ENCODE measurements around the gene VSTM2B.
"Not testable (repeated sequence)": the region's sequence is repeated elsewhere in the genome, so short reads cannot be mapped to it uniquely, and the experiment has no call there.

Gene VSTM2B

GRCh38 chr19:29548483-29549085 lies 22.8 kb downstream of the VSTM2B start:
- DNase-seq: no peak

GRCh38 chr19:29549105-29550070 lies 23.6 kb downstream of the VSTM2B start:
- no peak for DNase-seq

- no peak for DNase-seq
Measured at GRCh38 chr19:29550896-29551295, 25.1 kb downstream of the VSTM2B start.

GRCh38 chr19:29551774-29552173 lies 26.0 kb downstream of the VSTM2B start:
- no peak for DNase-seq

- no peak for DNase-seq
Measured at GRCh38 chr19:29552454-29553280, 26.9 kb downstream of the VSTM2B start.

- DNase-seq: no peak
Measured at GRCh38 chr19:29554149-29554548, 28.4 kb downstream of the VSTM2B start.

- not testable (repeated sequence) for DNase-seq
Measured at GRCh38 chr19:29559110-29559509, 33.3 kb downstream of the VSTM2B start.

GRCh38 chr19:29559743-29560142 lies 33.9 kb downstream of the VSTM2B start:
- no peak for DNase-seq

GRCh38 chr19:29560313-29561075 lies 34.7 kb downstream of the VSTM2B start:
- DNase-seq: no peak

- DNase-seq: no peak
Measured at GRCh38 chr19:29561601-29562000, 35.8 kb downstream of the VSTM2B start.

GRCh38 chr19:29562299-29563297 lies 36.8 kb downstream of the VSTM2B start:
- no peak for DNase-seq

GRCh38 chr19:29563486-29564101 lies 37.8 kb downstream of the VSTM2B start:
- DNase-seq: no peak

GRCh38 chr19:29564574-29565005 lies 38.8 kb downstream of the VSTM2B start:
- DNase-seq: no peak

- no peak for DNase-seq
Measured at GRCh38 chr19:29565171-29565570, 39.4 kb downstream of the VSTM2B start.

- DNase-seq: no peak
Measured at GRCh38 chr19:29566496-29567054, 40.8 kb downstream of the VSTM2B start.

GRCh38 chr19:29567366-29567915 lies 41.6 kb downstream of the VSTM2B start:
- DNase-seq: no peak

GRCh38 chr19:29568036-29569025 lies 42.5 kb downstream of the VSTM2B start:
- DNase-seq: no peak

- no peak for DNase-seq
Measured at GRCh38 chr19:29569038-29569911, 43.5 kb downstream of the VSTM2B start.
